Left forelimb (tissue), 1 donor: ENCODE data around the gene C17orf114.

ENCODE experiments used
- DNase-seq: peaks from one replicate; pipeline ENCODE4 v3.0.0-alpha.2; 2018; ENCODE audit warnings: low spot score

C17orf114 gene

GRCh38 chr17:4788159-4788806 is 13.8 kb downstream of the C17orf114 start:
- no peak for DNase-seq

DNA sequence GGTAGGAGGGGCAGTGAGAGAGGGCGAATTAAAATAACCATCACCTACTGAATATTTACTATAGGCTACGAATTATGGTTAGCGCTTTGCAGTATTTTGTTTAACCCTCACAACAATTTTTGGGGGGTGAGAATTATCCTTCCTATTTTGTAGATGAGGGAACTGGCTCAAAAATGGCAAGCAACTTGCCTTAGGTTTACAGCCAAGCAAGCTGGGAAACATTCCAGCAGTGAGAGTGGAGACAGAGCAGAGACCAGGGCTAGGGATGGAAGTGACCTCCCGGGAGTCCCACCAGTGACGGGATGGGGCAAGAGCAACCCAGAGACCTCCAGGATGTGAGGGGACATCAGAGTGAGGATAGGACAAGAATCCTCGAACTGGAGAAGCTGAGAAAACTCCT is 15.6 kb downstream of the C17orf114 start:
- DNase-seq = no peak

GRCh38 chr17:4786106-4786511 is 16.0 kb downstream of the C17orf114 start, which contains the start of gene VMO1:
VMO1 (minus strand) TSS chr17:4786364; CDS start chr17:4786352, 12 bp downstream.
- DNase-seq = no peak

GRCh38 chr17:4785311-4786105 is 16.6 kb downstream of the C17orf114 start:
- no peak for DNase-seq

DNA sequence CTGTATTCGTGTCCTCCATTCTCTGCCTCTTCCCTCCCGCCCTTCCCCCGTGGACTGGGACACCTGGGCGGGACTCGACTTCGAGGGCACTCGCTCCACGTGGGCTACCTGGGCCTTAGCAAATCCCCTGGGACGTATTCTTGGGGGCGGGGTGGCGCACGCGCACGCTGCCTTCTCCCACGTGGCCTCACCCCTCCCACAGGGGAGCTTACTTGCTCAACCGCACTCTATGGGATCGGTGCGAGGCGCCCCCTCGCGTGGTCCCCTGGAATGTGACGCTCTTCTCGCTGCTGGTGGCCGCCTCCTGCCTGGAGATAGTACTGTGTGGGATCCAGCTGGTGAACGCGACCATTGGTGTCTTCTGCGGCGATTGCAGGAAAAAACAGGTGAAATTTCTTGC is 19.5 kb downstream of the C17orf114 start:
- no peak for DNase-seq

DNA sequence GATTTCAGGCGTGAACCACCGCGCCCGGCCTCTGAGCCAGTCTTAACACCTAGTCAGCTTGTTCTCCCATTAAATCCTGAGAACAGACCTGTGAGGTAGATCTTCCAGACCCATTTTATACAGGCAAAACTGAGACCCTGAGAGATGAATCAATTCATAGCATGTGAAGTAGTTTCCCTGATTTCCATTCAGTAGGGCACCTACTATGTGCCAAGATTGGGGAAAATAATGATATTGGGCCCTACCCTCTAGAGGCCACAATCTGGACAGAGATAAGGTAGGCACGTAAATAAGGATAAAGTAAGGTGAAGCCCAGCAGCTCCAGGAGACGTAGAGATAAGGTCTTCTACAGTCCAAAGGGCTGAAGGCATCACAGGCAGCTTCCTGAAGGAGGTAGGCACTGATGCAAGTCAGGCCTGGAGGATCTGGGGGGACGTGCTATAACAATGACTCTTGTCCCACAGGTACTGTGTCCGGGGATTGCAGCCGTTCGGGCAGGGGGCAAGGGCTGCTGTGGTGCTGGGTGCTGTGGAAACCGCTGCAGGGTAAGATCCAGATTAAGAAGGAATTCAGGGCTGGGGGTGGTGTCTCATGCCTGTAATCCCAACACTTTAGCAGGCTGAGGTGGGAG is 21.7 kb downstream of the C17orf114 start:
- DNase-seq = no peak

GRCh38 chr17:4777969-4778760 is 24.0 kb downstream of the C17orf114 start:
- DNase-seq = no peak

GRCh38 chr17:4772235-4772613 is 29.9 kb downstream of the C17orf114 start:
- no peak for DNase-seq

GRCh38 chr17:4771519-4772234 is 30.5 kb downstream of the C17orf114 start, which contains the start of gene TM4SF5:
TM4SF5 (plus strand) TSS chr17:4771886; CDS start chr17:4771923, 37 bp downstream.
- DNase-seq = no peak

DNA sequence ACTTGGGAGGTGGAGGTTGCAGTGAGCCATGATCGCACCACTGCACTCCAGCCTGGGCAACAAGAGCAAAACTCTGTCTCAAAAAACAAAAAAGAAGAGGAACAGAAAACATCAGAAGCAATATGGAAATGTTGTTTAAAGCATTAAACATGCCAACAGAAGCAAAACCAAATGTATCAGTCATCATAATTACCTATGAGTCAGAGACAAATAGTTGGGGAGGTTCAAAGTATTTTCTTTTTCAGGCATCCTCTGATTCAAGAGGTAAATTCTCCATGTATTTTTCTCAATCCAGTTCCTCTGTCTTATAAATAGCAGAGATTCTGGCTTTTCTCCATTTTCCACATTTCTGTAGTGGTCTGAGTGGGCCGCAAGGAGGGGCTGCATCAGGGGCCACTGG is 32.5 kb downstream of the C17orf114 start:
- DNase-seq = no peak

DNA sequence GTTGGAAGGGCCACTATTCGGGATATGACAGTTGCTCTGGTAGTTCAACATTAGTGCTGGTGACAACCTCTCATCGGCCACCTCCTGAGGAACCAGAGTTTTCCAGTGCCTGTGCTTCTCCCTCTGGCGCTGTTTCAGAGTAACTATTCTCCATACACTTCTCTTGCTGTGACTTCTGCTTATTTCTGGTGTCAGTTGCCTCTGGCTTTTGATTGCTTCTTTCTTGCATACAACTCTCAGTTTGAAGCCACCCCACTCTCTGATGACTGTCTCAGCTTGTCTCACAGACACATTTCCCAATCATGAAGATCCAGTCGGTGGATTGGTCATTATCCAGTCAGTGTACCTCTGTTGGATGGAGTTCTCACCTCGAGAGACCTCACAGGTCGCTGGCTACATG is 33.8 kb downstream of the C17orf114 start:
- DNase-seq = no peak

DNA sequence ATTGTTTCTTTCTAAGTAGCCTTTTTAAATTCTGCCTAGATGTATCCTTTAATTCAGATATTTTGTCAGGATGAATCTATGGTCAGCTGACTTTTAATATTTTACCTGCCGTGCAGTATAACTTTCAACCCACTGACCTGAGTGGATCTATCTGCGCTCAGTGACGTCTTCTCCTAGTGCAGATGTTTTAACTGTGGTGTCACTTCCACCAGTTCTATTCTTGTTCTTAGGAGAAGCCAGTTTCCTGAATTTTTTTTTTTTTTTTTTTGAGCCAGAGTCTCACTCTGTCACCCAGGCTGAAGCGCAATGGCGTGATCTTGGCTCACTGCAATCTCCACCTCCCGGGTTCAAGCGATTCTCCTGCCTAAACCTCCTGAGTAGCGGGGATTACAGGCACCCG is 35.4 kb downstream of the C17orf114 start:
- no peak for DNase-seq

- DNase-seq = no peak
Observed at GRCh38 chr17:4766201-4766600, 35.9 kb downstream of the C17orf114 start.

DNA sequence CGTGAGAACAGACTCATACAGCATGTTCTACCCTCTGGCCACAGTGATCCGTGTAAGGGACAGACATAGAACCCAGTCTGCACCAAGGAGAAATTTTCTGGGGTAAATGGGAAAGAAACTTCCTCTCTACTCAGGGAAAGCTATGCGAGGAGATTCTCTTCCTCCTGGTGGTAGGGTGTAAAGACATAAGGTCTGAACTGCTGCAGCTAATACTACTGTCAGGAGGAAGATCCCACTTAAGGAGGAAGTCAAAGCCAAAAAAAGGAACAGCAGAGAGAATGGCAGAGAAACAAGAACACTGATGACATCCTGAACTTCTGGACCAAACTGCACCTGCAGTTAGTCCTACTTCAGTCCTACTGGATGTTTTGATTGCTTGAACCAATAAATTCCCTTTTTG is 37.5 kb downstream of the C17orf114 start:
- no peak for DNase-seq

DNA sequence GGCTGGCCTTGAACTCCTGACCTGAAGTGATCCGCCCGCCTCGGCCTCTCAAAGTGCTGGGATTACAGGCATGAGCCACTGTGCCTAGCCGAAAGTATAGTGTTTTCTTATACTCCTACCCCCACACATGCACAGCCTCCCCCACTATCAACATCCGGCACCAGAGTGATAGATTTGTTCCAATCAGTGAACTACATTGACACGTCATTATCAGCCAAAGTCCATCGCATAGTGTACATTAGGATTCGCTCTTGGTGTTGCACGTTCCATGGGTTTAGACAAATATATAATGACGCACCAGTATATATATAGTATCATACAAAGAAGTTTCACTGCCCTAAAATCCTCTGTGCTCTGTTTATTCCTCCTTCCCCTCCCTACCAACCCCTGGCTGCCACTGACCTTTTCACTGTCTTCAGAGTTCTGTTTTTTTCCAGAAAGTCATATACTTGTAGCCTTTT is 42.3 kb downstream of the C17orf114 start:
- no peak for DNase-seq

GRCh38 chr17:4753392-4753791 is 48.7 kb downstream of the C17orf114 start:
- no peak for DNase-seq

DNA sequence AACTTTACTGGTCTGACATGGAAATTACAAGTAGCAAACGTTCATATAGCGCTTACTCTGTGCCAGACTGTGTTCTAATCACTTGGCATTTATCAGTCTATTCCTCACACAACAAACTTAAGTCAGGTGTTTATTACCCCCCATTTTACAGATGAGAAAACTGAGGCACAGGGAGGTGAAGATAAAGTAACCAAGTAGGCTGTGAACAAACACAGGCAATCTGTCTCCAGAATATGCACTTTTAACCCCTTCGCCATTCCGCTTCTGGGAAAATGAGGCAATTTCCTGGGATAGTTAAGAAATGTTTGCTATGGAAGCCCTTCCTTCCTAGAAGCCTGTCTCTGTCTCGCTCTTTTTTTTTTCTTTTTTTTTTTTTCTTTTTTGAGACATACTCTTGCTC is 50.2 kb downstream of the C17orf114 start:
- DNase-seq = no peak
